NCI-H774 (cell line): ENCODE measurements around the gene HOGA1.
A peak's percentile ranks its signal among the peaks of the same experiment; 100 is the strongest.
"Not testable (repeated sequence)": the region's sequence is repeated elsewhere in the genome, so short reads cannot be mapped to it uniquely, and the experiment has no call there.

Experiments used
- DNase-seq: peaks from one replicate; lab custom pipeline; 2025; lab: John Stamatoyannopoulos, UW

The HOGA1 gene

DNA sequence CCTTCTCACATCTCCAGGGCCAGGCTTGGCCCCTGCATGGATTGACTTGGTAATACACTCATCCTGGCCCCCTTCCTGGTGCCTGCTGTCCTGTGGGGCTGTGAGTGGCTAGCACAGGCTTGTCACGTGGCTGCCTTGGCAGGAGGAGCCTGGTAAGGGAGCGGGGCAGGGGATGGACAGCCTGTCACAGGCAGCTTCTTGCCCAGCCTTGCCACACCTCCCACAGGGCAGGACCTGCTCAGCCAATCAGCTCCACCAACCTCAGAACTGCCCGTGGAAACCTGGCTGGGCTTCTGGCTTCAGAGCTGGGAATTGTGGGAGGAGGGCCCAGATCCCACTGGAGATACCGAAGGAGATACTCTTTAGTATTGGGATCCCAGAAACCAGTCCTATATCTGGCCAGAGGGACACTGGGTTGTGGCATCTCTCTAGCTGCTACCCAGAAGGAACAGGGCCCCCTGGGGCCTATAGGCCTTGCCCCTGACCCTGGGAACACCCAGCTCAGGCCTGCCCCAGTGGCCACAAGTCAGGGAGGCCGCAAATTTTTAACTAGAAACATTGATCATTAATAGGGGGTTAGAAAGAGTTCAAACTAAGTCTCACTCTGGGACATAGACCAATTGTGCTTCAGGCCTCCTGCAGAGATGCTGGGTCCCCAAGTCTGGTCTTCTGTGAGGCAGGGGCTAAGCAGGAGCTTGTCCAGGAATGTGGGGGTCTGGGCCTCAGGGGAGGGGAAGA lies at the start of gene HOGA1:
Gene HOGA1 (plus strand): TSS at position 330 of the 738 bp plus-strand sequence. CDS start 315 bp downstream, at position 645.
- peak; percentile 1 for DNase-seq

DNA sequence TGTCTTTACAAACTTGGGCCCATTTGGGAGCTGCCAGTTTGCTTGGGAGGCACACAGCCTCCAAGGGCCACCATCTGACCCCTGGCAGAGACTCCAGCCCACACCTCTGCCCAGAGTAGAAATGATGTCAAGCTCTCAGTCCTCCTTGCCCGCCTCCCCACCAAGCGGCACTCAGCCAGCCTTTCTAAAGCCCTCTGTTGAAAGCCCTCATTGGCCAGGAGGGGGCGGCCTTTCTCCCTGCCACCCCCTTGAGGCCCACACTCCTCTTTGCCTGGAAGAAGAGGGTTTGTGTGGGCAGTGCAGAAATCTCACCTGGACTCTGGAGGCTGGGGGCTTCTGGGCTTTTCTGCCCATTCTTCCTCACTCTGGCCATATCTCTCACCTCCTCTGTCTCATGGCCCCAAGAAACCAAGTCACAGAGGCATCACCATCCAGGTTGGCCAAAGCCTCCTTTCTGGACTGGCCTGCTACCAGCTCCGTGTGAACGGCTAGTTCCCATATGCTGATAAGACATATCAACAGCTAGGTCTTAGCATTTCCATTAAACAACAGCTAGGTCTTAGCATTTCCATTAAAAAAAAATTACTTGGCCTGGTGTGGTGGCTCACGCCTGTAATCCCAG lies 49.3 kb upstream of the HOGA1 start:
- DNase-seq: no peak

DNA sequence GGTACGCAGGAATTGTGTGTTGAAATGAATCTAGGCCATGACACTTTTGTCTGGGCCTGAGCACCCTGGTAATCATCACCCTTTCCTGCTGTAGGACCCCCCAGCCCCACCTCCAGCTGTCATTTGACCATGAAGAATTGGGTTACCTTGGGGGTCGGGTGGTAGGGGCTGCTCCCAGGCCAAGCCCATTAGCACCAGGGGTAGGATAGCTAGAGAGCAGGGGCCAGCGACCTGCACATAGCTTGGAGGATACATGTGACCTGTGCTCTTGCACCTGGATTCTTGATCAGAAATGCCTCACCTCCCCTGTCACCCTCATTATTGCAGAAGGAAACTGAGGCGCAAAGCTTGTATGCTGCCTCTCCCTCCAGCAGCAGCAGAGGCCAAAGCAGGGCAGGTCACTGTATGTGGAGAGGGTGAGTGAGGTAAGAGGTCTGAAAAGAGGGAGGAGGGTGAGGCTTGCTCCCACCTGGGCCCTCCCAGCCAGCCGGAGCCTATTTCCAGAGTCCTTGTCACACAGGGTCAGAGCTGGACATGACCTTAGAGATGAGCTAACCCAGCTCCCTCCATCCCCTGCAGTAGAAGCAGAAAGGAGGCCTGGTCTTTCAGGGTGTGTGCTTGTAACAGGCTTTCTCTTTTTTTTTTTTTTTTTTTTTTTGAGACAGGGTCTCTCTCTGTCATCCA lies 46.9 kb upstream of the HOGA1 start:
- DNase-seq: no peak

DNA sequence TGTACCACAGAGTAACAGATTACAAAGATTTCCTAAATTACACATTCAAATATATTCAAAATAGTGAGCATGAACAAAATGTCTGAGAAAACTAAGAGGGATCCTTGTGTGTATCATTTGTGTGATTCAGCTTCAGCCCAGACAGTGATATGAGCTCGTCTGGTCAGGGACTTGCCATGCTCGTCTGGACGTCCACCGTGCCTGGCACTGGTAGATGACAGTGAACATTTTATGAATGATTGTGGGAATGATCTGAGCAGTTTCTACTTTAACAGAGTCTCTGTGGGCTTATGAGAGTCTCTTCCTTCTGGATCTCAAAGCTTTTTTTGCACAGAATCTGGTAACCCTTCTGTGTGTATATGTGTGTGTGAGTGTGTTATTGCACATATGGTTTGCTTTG lies 45.8 kb upstream of the HOGA1 start:
- no peak for DNase-seq

GRCh38 chr10:97538839-97539238 lies 45.4 kb upstream of the HOGA1 start:
- DNase-seq: no peak

- DNase-seq: no peak
These were observed 44.5 kb upstream of the HOGA1 start for GRCh38 chr10:97539523-97540200.

- DNase-seq: no peak
These were observed 43.3 kb upstream of the HOGA1 start for GRCh38 chr10:97540669-97541500.

- DNase-seq: no peak
These were observed 41.8 kb upstream of the HOGA1 start for GRCh38 chr10:97542169-97543024.

GRCh38 chr10:97543025-97543546 lies 41.1 kb upstream of the HOGA1 start:
- DNase-seq: no peak

DNA sequence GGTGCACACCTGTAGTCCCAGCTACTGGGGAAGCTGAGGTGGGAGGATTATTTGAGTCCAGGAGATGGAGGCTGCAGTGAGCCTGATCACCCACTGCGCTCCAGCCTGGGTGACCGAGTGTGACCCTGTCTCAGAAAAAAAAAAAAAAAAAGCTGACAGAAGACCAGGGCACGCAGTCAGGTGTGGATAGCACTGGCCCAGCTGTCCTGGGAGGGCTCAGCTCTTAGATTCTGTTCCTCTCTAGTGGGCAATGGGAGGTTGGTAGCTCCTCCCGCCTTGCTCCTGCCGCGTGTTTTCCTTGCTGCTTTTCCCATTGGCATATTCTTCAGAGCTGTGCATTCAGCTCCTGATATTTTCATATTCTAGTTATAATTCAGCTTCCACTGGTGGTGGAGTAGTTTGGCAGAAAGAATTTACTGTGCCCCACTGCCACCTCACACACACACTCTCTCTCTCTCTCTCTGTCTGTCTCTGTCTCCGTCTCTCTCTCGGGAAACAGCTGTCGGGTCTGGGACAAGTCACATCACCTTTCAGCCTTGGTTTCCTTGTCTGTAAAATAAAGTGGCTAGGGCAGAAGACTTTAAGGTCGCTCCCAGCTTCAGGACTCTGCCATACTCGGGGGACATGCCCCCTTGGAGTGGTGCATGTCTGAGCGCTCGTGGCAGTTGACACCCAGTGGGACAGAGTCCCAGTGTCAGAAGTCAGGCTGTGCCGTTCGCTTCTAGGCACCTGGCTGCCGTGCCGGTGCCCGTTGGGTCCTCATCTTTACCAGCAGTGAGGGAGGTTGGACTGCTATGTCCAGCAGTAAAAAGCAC lies 37.5 kb upstream of the HOGA1 start:
- DNase-seq: no peak

DNA sequence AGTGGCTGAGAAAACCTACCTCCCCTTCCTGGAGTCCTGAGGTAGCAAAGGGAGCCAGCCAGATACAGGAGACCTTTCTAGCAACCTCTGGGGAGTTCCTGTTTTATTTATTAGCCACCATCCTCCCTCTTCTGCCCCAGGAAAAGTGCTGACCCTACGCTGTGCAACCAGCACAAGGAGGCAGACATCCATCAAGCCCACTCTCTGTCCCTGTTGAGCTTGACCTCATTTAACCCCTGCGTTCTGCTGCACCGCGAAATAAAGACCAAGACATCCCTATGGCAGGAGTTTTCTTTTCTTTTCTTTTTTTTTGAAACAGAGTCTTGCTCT lies 37.0 kb upstream of the HOGA1 start:
- DNase-seq: no peak

- no peak for DNase-seq
These were observed 36.2 kb upstream of the HOGA1 start for GRCh38 chr10:97547962-97548361.

DNA sequence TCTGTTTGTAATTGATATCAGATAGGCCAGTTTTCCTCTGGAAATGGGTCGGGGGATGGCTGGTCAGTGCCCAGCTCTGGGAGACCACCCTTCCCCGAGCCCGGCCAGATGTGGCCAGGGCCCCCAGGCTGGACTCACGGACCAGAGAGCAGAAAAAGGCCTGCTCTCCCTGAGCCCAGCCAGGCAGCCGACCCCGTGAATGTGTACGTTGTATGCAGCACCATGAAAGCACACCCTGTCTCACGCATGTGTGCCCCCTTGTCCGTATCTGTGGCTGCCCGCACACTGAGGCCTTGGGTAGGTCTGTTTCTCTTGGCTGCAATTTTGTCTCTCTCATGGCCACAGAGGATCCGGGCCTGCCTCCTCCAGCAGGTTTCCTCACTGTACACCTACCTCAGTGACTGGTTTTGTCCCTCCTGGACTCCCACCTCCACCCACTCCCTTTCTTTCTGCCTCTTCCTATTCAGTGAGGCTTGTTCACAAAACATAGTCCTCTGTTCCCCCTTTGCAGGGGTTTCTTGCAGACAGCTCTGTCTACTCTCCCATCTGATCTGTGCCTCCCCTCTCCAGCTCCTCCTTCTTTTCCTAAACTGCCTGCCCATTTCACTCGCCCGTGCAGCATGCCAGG lies 35.2 kb upstream of the HOGA1 start:
- DNase-seq: no peak

DNA sequence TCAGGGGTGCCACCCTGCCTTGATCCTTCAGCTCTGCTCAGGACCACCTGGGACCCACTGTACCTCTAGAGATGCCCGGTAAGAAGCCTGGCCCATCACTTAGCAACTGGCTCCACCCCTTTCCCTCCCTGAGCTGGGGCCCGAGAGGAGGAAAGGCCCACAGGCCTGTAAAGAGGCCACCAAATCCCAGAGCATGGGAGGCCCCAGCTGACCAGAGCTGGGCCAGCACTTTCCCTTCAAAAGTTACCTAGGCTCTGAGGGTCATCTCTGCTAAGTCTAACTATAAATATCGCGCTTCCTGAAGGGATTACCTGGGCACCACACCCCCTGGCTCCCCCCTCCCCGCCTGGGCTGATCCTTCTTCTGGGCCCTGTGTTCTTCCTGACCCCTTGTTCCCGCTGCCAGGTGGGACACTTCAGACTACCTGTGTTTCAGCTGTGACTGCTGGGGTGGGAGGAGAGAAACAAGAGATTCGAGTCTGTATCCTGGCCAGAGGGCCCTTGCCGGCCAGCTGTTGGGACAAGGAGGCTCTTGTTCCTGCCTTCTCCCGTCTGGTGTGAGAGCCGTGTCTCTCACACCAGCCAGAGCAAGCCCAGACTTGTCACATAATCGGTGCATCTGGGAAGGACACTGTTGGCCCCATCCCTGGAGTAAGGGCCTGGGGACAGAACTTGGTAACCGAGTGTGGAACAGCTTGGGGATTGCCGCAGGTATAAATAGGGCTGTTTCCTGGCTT lies 34.4 kb upstream of the HOGA1 start:
- DNase-seq: no peak

DNA sequence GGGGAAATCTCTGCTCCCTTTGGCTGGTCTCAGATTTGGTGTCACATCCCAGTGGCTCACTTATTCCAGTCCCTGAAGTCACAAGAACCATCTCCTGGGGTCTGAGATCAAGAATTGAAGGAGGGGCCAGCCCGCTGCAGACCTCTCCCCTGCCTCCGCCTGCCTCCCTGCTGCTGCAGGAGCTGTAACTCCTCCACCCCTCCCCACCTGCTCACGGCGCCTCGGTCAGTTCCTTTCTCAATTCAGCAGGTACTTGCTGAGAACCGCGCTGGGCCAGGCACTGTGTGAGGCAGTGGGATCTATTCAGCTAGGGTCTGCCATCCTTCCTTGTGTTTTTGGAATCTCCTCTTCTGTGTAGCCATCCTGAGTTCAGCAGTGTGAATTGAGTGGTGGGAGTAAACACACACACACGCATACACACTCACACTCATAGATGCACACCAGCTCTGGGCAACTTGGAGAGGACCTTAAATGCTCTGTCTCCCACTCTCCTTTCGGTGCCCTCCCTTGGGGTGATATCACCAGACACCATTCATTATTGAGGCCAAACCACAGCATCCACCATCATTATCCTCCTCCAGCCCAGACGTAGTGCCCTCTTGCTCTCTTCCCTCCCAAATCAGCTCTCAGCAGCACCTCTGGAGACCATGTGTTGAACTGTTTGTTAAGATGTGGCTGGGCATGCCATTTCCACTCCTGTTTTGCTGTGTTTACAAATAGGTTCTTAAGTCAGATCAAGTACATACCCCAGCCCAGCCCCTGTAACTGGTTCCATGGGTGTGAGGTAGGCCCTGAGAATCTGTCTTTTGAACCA lies 33.6 kb upstream of the HOGA1 start:
- no peak for DNase-seq

GRCh38 chr10:97551271-97551670 lies 32.9 kb upstream of the HOGA1 start:
- DNase-seq: no peak

DNA sequence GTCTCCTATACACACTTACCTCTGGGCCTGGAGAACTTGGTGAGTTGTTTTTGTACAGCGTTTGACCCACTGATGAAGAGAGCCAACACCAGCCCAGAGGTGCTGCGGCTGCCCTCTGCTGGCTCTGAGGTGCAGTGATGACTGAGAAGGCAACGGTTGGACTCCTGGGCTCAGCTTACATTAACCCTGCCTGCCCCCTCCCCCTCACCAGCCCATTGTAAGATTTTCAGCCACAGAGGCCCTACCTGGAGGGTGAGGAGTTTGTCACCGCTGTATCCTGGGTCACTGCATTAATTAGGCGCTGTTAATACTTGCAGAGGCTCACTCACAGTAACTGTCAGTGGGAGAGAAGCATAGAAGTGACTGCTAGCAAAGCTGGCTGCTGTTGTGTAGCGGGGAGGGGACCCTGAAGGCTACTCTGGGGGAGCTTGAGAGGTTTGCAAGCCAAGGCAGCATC lies 30.6 kb upstream of the HOGA1 start:
- peak; percentile 1 for DNase-seq

- DNase-seq: not testable (repeated sequence)
These were observed 29.9 kb upstream of the HOGA1 start for GRCh38 chr10:97554336-97554735.
